SK-N-SH treated with all-trans-retinoic acid at 6 μM for 48 hours (cell line): ENCODE results near the gene INTS3.

Experiments used
- ARNTL ChIP-seq: fragments of 450-650 bp; formaldehyde crosslinking; IDR thresholded peaks from 2 replicates; pipeline ENCODE4 v1.5.0; 2020; ENCODE audit warnings: low read depth, mild to moderate bottlenecking, moderate library complexity, borderline replicate concordance
- BACH2 ChIP-seq: fragments of 250-450 bp; sonication (Bioruptor Pico); IDR thresholded peaks from 2 replicates; pipeline ENCODE4 v1.9.0; 2021; ENCODE audit warnings: mild to moderate bottlenecking, borderline replicate concordance
- CREB5 ChIP-seq: fragments of 250-450 bp; sonication (Bioruptor Pico); IDR thresholded peaks from 2 replicates; pipeline ENCODE4 v1.5.1; 2020; ENCODE audit warnings: low read depth, mild to moderate bottlenecking, moderate library complexity
- OSR1 ChIP-seq: fragments of 250-450 bp; sonication (Bioruptor Pico); IDR thresholded peaks from 2 replicates; pipeline ENCODE4 v1.8.0; 2022; ENCODE audit warnings: moderate library complexity, mild to moderate bottlenecking, inconsistent platforms
- PATZ1 ChIP-seq: fragments of 250-450 bp; sonication (Bioruptor Pico); IDR thresholded peaks from 2 replicates; pipeline ENCODE4 v1.8.0; 2020; ENCODE audit warnings: mild to moderate bottlenecking, moderate library complexity, borderline replicate concordance
- RARB ChIP-seq: fragments of 250-450 bp; sonication (Bioruptor Pico); IDR thresholded peaks from 2 replicates; pipeline ENCODE4 v1.8.0; 2021; ENCODE audit warnings: mild to moderate bottlenecking, moderate library complexity
- SNAI2 ChIP-seq: fragments of 250-450 bp; sonication (Bioruptor Pico); IDR thresholded peaks from 2 replicates; pipeline ENCODE4 v1.5.0; 2020; ENCODE audit warnings: mild to moderate bottlenecking, moderate library complexity
- TCF4 ChIP-seq: fragments of 250-450 bp; sonication (Bioruptor Pico); IDR thresholded peaks from 2 replicates; pipeline ENCODE4 v1.8.0; 2021; ENCODE audit warnings: mild to moderate bottlenecking, moderate library complexity, borderline replicate concordance
- ZFP3 ChIP-seq: fragments of 250-450 bp; sonication (Bioruptor Pico); IDR thresholded peaks from 2 replicates; pipeline ENCODE4 v1.5.0; 2020; ENCODE audit warnings: mild to moderate bottlenecking, moderate library complexity
- ZFP30 ChIP-seq: fragments of 450-650 bp; formaldehyde crosslinking; IDR thresholded peaks from 2 replicates; pipeline ENCODE4 v1.5.0; 2022; ENCODE audit warnings: mild to moderate bottlenecking, moderate library complexity
- ZNF565 ChIP-seq: fragments of 450-650 bp; formaldehyde crosslinking; conservative IDR thresholded peaks from 2 replicates; pipeline ENCODE4 v1.5.0; 2020; ENCODE audit warnings: low read depth, mild to moderate bottlenecking, moderate library complexity

GRCh38 chr1:153792631-153793041 lies 64.8 kb downstream of the INTS3 start:
- no peak for TF ChIP-seq CREB5
- no peak for TF ChIP-seq TCF4
- TF ChIP-seq ZNF565: no peak
- TF ChIP-seq ZFP3 (CRISPR knock-in tag): no peak
- no peak for TF ChIP-seq ZFP30 (CRISPR knock-in tag)
- no peak for TF ChIP-seq SNAI2 (CRISPR knock-in tag)
- TF ChIP-seq RARB (CRISPR knock-in tag): no peak
- TF ChIP-seq ARNTL (CRISPR knock-in tag): no peak
- TF ChIP-seq BACH2 (CRISPR knock-in tag): no peak
- TF ChIP-seq PATZ1 (CRISPR knock-in tag): no peak
- TF ChIP-seq OSR1: no peak
